Neuronal stem cell (in vitro differentiated cells): ENCODE measurements around the gene SLC1A3.

ENCODE experiments used
- DNase-seq: peaks from one replicate; pipeline ENCODE4 v3.0.0-alpha.2; 2013; ENCODE audit warnings: low spot score
- H2AFZ ChIP-seq: one replicate; pipeline ENCODE4 v1.6.1; 2013; ENCODE audit warnings: mild to moderate bottlenecking, low read length, inconsistent platforms
- H2AK5ac ChIP-seq: 2 replicates; pipeline ENCODE4 v1.6.1; 2013; ENCODE audit warnings: low read depth, mild to moderate bottlenecking, inconsistent platforms, low read length, moderate library complexity, mixed read lengths
- H2BK120ac ChIP-seq: 2 replicates; pipeline ENCODE4 v1.6.1; 2013; ENCODE audit warnings: low read depth, mild to moderate bottlenecking, inconsistent platforms, low read length, moderate library complexity, mixed read lengths
- H2BK12ac ChIP-seq: one replicate; pipeline ENCODE4 v1.6.1; 2013; ENCODE audit warnings: low read length, inconsistent platforms
- H2BK15ac ChIP-seq: 2 replicates; pipeline ENCODE4 v1.6.1; 2013; ENCODE audit warnings: mild to moderate bottlenecking, low read length, inconsistent platforms, mixed read lengths
- H2BK5ac ChIP-seq: one replicate; pipeline ENCODE4 v1.6.1; 2013; ENCODE audit warnings: inconsistent platforms, mild to moderate bottlenecking, low read length, moderate library complexity
- H3K14ac ChIP-seq: one replicate; pipeline ENCODE4 v1.6.1; 2013; ENCODE audit warnings: low read length, inconsistent platforms
- H3K18ac ChIP-seq: 2 replicates; pipeline ENCODE4 v1.6.1; 2013; ENCODE audit warnings: low read length, inconsistent platforms
- H3K23ac ChIP-seq: 2 replicates; pipeline ENCODE4 v1.6.1; 2013; ENCODE audit warnings: low read depth, mild to moderate bottlenecking, mixed read lengths, low read length, inconsistent platforms; ENCODE audit not compliant: poor library complexity
- H3K27ac ChIP-seq: replicated peaks from 3 replicates; pipeline ENCODE4 v1.5.1; 2013; ENCODE audit warnings: low read length, inconsistent platforms
- H3K27me3 ChIP-seq, 3 experiments: 2 replicates each; pipeline ENCODE4 v1.6.1; 2013; ENCODE audit warnings: low read length in 3 of 3, mild to moderate bottlenecking in 2 of 3, inconsistent platforms in 1 of 3, low read depth in 1 of 3, mixed read lengths in 1 of 3, moderate library complexity in 1 of 3; ENCODE audit not compliant: control insufficient read depth in 3 of 3, insufficient read depth in 3 of 3
- H3K36me3 ChIP-seq, 2 donors: replicated peaks in 1 of 2; 2 replicates each; pipeline ENCODE4 v1.6.1; 2013; ENCODE audit warnings: low read length in 2 of 2; ENCODE audit not compliant: control insufficient read depth in 2 of 2, insufficient read depth in 2 of 2
- H3K4ac ChIP-seq: 2 replicates; pipeline ENCODE4 v1.6.1; 2013; ENCODE audit warnings: inconsistent platforms, mild to moderate bottlenecking, low read length, moderate library complexity
- H3K4me1 ChIP-seq, 2 donors: 1 replicate in 1 of 2; 2 replicates in 1 of 2; pipeline ENCODE4 v1.6.1; 2013; ENCODE audit warnings: low read length in 2 of 2, low read depth in 1 of 2; ENCODE audit not compliant: control insufficient read depth in 2 of 2, insufficient read depth in 1 of 2
- H3K4me2 ChIP-seq: one replicate; pipeline ENCODE4 v1.6.1; 2013; ENCODE audit warnings: mild to moderate bottlenecking, low read length, inconsistent platforms; ENCODE audit not compliant: insufficient read depth, poor library complexity, severe bottlenecking
- H3K4me3 ChIP-seq, 2 donors: 2 replicates each; pipeline ENCODE4 v1.5.1; 2013; ENCODE audit warnings: low read length in 2 of 2, mild to moderate bottlenecking in 2 of 2, inconsistent platforms in 1 of 2, moderate library complexity in 1 of 2
- H3K79me1 ChIP-seq: one replicate; pipeline ENCODE4 v1.6.1; 2013; ENCODE audit warnings: low read depth, mild to moderate bottlenecking, inconsistent platforms, low read length, moderate library complexity
- H3K9ac ChIP-seq: one replicate; pipeline ENCODE4 v1.6.1; 2013; ENCODE audit warnings: mild to moderate bottlenecking, low read depth, low read length, inconsistent platforms; ENCODE audit not compliant: poor library complexity
- H3K9me3 ChIP-seq, 2 donors: replicated peaks in 1 of 2; 2 replicates each; pipeline versions ENCODE3 to v1.6.1; 2013; ENCODE audit warnings: low read length in 2 of 2, mild to moderate bottlenecking in 2 of 2, inconsistent platforms in 1 of 2, low read depth in 1 of 2, mixed read lengths in 1 of 2, moderate library complexity in 1 of 2; ENCODE audit not compliant: control insufficient read depth in 2 of 2, insufficient read depth in 1 of 2
- H4K8ac ChIP-seq: one replicate; pipeline ENCODE4 v1.6.1; 2013; ENCODE audit warnings: low read depth, mild to moderate bottlenecking, inconsistent platforms, low read length, moderate library complexity
- H4K91ac ChIP-seq: one replicate; pipeline ENCODE4 v1.6.1; 2013; ENCODE audit warnings: low read length, low read depth, mild to moderate bottlenecking, inconsistent platforms; ENCODE audit not compliant: poor library complexity
- WGBS, 2 donors: extraction: QIAGEN DNeasy Blood & Tissue Kit; methylation state at CpG; one replicate each; pipeline ENCODE4 v1.1.7; 2013; ENCODE audit warnings: missing lambda C conversion rate in 2 of 2, mixed read lengths in 1 of 2; ENCODE audit not compliant: insufficient read length in 2 of 2, insufficient replicate concordance in 1 of 2; ENCODE audit errors: extremely low coverage in 2 of 2; 5-methylcytosine and 5-hydroxymethylcytosine counted together

SLC1A3 gene

GRCh38 chr5:36637101-36637500 lies 30.7 kb downstream of the SLC1A3 start:
- Histone ChIP-seq H2AK5ac (no peak overlapping the region), H4K91ac (no peak overlapping the region), H3K27ac (no peak overlapping the region), H3K36me3 (peaks cover 0 to 20% of the 10 kb centered on the region in 2 donors), H3K4me2 (no peak overlapping the region), H4K8ac (no peak overlapping the region), H3K4me3 (no peak overlapping the region), H2BK15ac (no peak overlapping the region), H2BK120ac (no peak overlapping the region), H3K23ac (no peak overlapping the region), H3K9ac (no peak overlapping the region), H3K79me1 (no peaks in the 10 kb centered on the region), H3K18ac (no peak overlapping the region), H3K27me3 (no peaks in the 10 kb centered on the region), H2BK12ac (no peak overlapping the region), H3K14ac (no peak overlapping the region), H2AFZ (no peak overlapping the region), H3K9me3 (no peaks in the 10 kb centered on the region), H3K4me1 (peaks cover 0 to 3% of the 10 kb centered on the region in 2 donors), H2BK5ac (no peak overlapping the region), H3K4ac (no peak overlapping the region)
- WGBS, 2 donors, result no CpG with 5 or more reads among the region's 4 CpGs
- DNase-seq, result no peak

- Histone ChIP-seq H3K4ac (no peak overlapping the region), H3K4me3 (no peak overlapping the region), H3K23ac (no peak overlapping the region)
These were observed 31.1 kb downstream of the SLC1A3 start for GRCh38 chr5:36637516-36637915.

DNA sequence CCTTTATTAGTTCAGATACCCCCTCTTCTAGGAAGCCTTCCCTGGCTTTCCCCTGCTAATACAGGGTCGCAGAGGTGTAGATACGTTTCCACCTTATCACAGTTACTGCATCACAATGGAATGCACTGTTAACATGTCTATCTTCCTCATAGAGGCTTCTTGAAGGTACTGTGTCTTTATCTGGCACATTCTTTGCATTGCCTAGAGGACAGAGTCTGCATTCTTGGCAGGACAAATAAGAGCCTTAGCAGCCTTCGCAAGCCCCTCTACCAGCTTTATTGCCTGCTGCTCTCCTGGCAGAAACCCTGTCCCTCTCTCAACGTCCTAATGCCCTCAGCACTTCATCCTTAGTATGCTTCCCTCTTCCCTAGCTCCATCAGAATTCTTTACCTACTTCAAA lies 31.6 kb downstream of the SLC1A3 start:
- H4K91ac ChIP-seq, result no peak overlapping the region
- no peak overlapping the region for H3K27ac ChIP-seq
- no peak overlapping the region for H3K18ac ChIP-seq
- H3K4me1 ChIP-seq, result peaks cover 0 to 3% of the 10 kb centered on the region in 2 donors
- DNase-seq, result no peak
- H3K4me3 ChIP-seq, result no peak overlapping the region
- H3K4ac ChIP-seq, result no peak overlapping the region
- no peaks in the 10 kb centered on the region for H3K79me1 ChIP-seq
- H2BK12ac ChIP-seq, result no peak overlapping the region
- no peak overlapping the region for H3K4me2 ChIP-seq
- no peak overlapping the region for H4K8ac ChIP-seq
- no peak overlapping the region for H2BK120ac ChIP-seq
- H3K23ac ChIP-seq, result no peak overlapping the region
- no peak overlapping the region for H3K9ac ChIP-seq
- no peaks in the 10 kb centered on the region for H3K27me3 ChIP-seq
- H3K36me3 ChIP-seq, result peaks cover 0 to 12% of the 10 kb centered on the region in 2 donors
- H2BK15ac ChIP-seq, result no peak overlapping the region
- no peak overlapping the region for H2AFZ ChIP-seq
- no peak overlapping the region for H3K14ac ChIP-seq
- H2BK5ac ChIP-seq, result no peak overlapping the region
- no peak overlapping the region for H2AK5ac ChIP-seq
- H3K9me3 ChIP-seq, result no peaks in the 10 kb centered on the region
- WGBS, 2 donors, result no CpG with 5 or more reads among the region's 4 CpGs

More at GRCh38 chr5:36637516-36637915, 31.1 kb downstream of the SLC1A3 start:
- Histone ChIP-seq H2BK5ac (no peak overlapping the region), H3K14ac (no peak overlapping the region), H2BK12ac (no peak overlapping the region), H3K27me3 (no peaks in the 10 kb centered on the region), H3K18ac (no peak overlapping the region), H3K79me1 (no peaks in the 10 kb centered on the region), H4K8ac (no peak overlapping the region), H2AK5ac (no peak overlapping the region), H3K27ac (no peak overlapping the region), H2AFZ (no peak overlapping the region), H2BK120ac (no peak overlapping the region), H3K9me3 (no peaks in the 10 kb centered on the region), H3K4me1 (peaks cover 0 to 3% of the 10 kb centered on the region in 2 donors), H3K36me3 (peaks cover 0 to 16% of the 10 kb centered on the region in 2 donors), H3K9ac (no peak overlapping the region), H2BK15ac (no peak overlapping the region), H4K91ac (no peak overlapping the region), H3K4me2 (no peak overlapping the region)
- WGBS, 2 donors, result no CpG with 5 or more reads among the region's 1 CpG
- DNase-seq, result no peak

- Histone ChIP-seq H2BK120ac (no peak overlapping the region), H3K27me3 (no peaks in the 10 kb centered on the region), H3K79me1 (no peaks in the 10 kb centered on the region), H3K4ac (no peak overlapping the region), H3K18ac (no peak overlapping the region), H3K23ac (no peak overlapping the region), H3K4me3 (no peak overlapping the region), H3K4me1 (peaks cover 0 to 3% of the 10 kb centered on the region in 2 donors), H3K4me2 (no peak overlapping the region), H2BK5ac (no peak overlapping the region), H2BK12ac (no peak overlapping the region), H2BK15ac (no peak overlapping the region), H4K8ac (no peak overlapping the region), H3K9ac (no peak overlapping the region), H4K91ac (no peak overlapping the region), H3K27ac (no peak overlapping the region), H2AFZ (no peak overlapping the region), H3K9me3 (no peaks in the 10 kb centered on the region), H3K36me3 (peaks cover 0 to 2% of the 10 kb centered on the region in 2 donors), H2AK5ac (no peak overlapping the region), H3K14ac (no peak overlapping the region)
- no peak for DNase-seq
- no CpG with 5 or more reads among the region's 1 CpG for WGBS, 2 donors
These were observed 34.5 kb downstream of the SLC1A3 start for GRCh38 chr5:36640949-36641348.
